ENCODE results near the gene GPR156. TPM values are rescaled to one million over a fixed set of nuclear protein-coding genes. Genes with fewer than 3 reads are reported as not detected.

GPR156 gene
- total RNA-seq, 4 donors from 2014 or later: 0.21 to 2.1 (median 0.50) TPM

GRCh38 chr3:120204338-120204737 is 80.7 kb downstream of the GPR156 start:
- TF ChIP-seq POLR2A (IDR thresholded peaks at IDR 0.05) (no peak), EP300 (IDR thresholded peaks at IDR 0.05) (no peak)
- TF ChIP-seq, protein P1, sequence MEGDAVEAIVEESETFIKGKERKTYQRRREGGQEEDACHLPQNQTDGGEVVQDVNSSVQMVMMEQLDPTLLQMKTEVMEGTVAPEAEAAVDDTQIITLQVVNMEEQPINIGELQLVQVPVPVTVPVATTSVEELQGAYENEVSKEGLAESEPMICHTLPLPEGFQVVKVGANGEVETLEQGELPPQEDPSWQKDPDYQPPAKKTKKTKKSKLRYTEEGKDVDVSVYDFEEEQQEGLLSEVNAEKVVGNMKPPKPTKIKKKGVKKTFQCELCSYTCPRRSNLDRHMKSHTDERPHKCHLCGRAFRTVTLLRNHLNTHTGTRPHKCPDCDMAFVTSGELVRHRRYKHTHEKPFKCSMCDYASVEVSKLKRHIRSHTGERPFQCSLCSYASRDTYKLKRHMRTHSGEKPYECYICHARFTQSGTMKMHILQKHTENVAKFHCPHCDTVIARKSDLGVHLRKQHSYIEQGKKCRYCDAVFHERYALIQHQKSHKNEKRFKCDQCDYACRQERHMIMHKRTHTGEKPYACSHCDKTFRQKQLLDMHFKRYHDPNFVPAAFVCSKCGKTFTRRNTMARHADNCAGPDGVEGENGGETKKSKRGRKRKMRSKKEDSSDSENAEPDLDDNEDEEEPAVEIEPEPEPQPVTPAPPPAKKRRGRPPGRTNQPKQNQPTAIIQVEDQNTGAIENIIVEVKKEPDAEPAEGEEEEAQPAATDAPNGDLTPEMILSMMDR (IDR thresholded peaks at IDR 0.05): no peak

GRCh38 chr3:120203621-120204020 is 81.4 kb downstream of the GPR156 start:
- Histone ChIP-seq H3K27me3 (no peaks in the 10 kb centered on the region), H3K9me3 (no peaks in the 10 kb centered on the region), H3K27ac (no peak overlapping the region), H3K4me1 (peaks cover 0 to 13% (median 2%) of the 10 kb centered on the region in 4 donors), H3K36me3 (no peaks in the 10 kb centered on the region), H3K4me3 (no peak overlapping the region)
- WGBS, 2 donors: 94 to 95% methylated on average over 7 of the region's 7 CpGs
- TF ChIP-seq, protein P1 (IDR thresholded peaks at IDR 0.05): no peak
- no peak for TF ChIP-seq EP300 (IDR thresholded peaks at IDR 0.05)
- TF ChIP-seq POLR2A (IDR thresholded peaks at IDR 0.05): no peak
- DNase-seq (ENCODE audit: low spot score in 2 of 2): no peak

More at GRCh38 chr3:120204338-120204737, 80.7 kb downstream of the GPR156 start:
- Histone ChIP-seq H3K4me1 (peaks cover 0 to 13% (median 2%) of the 10 kb centered on the region in 4 donors), H3K9me3 (no peaks in the 10 kb centered on the region), H3K27ac (no peak overlapping the region), H3K4me3 (no peak overlapping the region), H3K36me3 (no peaks in the 10 kb centered on the region), H3K27me3 (no peaks in the 10 kb centered on the region)
- WGBS, 2 donors: 77 to 87% methylated on average over 5 of the region's 5 CpGs
- DNase-seq (ENCODE audit: low spot score in 2 of 2): no peak

GRCh38 chr3:120203016-120203415 is 82.0 kb downstream of the GPR156 start:
- peak in 1 of 2 donors; percentile 45 for DNase-seq (ENCODE audit: low spot score in 2 of 2)
- Histone ChIP-seq H3K36me3 (no peaks in the 10 kb centered on the region), H3K9me3 (no peaks in the 10 kb centered on the region), H3K4me3 (no peak overlapping the region), H3K27me3 (no peaks in the 10 kb centered on the region), H3K4me1 (peaks cover 0 to 13% (median 2%) of the 10 kb centered on the region in 4 donors), H3K27ac (peak overlapping the region in 1 of 4 donors; percentile 28)
- 23 to 40% methylated on average over 2 of the region's 2 CpGs for WGBS, 2 donors
- TF ChIP-seq EP300 (IDR thresholded peaks at IDR 0.05) (peak in 1 of 2 donors; percentile 92), POLR2A (IDR thresholded peaks at IDR 0.05) (no peak)
- TF ChIP-seq, protein P1 (IDR thresholded peaks at IDR 0.05): no peak

DNA sequence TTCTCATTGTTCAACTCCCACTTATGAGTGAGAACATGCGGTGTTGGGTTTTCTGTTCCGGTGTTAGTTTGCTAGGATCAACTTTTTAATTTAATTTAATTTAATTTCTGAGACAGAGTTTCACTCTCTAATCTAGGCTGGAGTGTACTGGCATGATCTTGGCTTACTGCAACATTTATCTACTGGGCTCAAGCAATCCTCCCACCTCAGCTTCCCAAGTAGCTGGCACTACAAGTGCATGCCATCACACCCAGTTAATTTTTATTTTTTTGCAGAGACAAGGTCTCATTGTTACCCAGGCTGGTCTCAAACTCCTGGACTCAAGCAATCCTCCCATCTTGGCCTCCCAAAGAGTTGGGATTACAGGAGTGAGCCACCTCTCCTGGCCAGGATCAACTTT is 82.7 kb downstream of the GPR156 start:
- WGBS, 2 donors: 86 to 98% methylated on average over 2 of the region's 2 CpGs
- H3K9me3 ChIP-seq: no peaks in the 10 kb centered on the region
- no peak for TF ChIP-seq EP300 (IDR thresholded peaks at IDR 0.05)
- TF ChIP-seq, protein P1 (IDR thresholded peaks at IDR 0.05): no peak
- TF ChIP-seq POLR2A (IDR thresholded peaks at IDR 0.05): no peak
- no peak overlapping the region for H3K27ac ChIP-seq
- no peak for DNase-seq (ENCODE audit: low spot score in 2 of 2)
- H3K4me3 ChIP-seq: no peak overlapping the region
- no peaks in the 10 kb centered on the region for H3K27me3 ChIP-seq
- H3K4me1 ChIP-seq: peaks cover 0 to 13% (median 2%) of the 10 kb centered on the region in 4 donors
- no peaks in the 10 kb centered on the region for H3K36me3 ChIP-seq

DNA sequence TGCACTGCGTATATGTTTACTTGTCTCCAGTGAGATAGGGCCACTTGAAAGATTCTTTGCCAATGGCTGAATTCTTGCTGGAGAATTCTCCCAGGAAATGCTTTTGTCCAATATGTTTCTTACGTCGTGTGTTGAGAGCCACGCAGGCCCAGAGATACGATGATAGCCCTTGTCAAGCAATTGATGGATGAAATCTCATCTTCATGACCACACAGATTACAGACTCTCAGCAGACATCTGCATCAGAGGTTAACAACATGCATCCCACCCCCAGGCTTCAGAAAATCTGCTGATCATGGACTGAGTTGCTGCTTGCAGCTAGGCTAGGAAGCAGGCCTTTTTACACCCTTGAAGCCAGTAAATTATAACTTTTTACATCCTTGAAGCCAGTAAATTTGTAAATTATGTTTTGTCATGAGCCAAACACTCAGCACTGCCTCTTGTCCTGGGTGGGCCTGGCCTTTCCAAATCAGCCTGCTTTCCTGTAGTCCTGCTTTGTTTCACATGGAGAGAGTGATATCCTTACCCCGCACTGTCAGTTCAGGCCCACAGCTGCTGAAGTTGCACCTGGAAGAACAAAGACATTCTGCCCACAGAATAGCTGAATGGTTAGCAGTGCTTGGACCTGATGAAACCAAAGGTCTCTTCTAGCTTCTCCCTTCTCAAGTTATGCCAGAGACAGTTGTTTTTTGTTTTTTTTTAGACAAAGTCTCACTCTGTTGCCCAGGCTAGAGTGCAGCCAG is 84.4 kb downstream of the GPR156 start:
- no peaks in the 10 kb centered on the region for H3K36me3 ChIP-seq
- H3K9me3 ChIP-seq: no peaks in the 10 kb centered on the region
- no peak overlapping the region for H3K27ac ChIP-seq
- WGBS, 2 donors: 73 to 78% methylated on average over 6 of the region's 6 CpGs
- DNase-seq (ENCODE audit: low spot score in 2 of 2): no peak
- no peak overlapping the region for H3K4me3 ChIP-seq
- H3K27me3 ChIP-seq: no peaks in the 10 kb centered on the region
- peaks cover 0 to 13% (median 2%) of the 10 kb centered on the region in 4 donors for H3K4me1 ChIP-seq
- no peak for TF ChIP-seq EP300 (IDR thresholded peaks at IDR 0.05)
- TF ChIP-seq, protein P1 (IDR thresholded peaks at IDR 0.05): no peak
- no peak for TF ChIP-seq POLR2A (IDR thresholded peaks at IDR 0.05)

Measured in tibial nerve (tissue), 4 donors.